HEK293 (cell line): ENCODE measurements around the gene HSD17B1.

Source experiments
- CTCF ChIA-PET: fragments of 350-600 bp; formaldehyde crosslinking; extraction: SDS; loops from one replicate; lab custom pipeline; 2021; ENCODE audit warnings: antibody characterized with exemption; lab: Yijun Ruan, JAX
- POLR2A ChIA-PET: fragments of 300-600 bp; formaldehyde crosslinking; extraction: SDS; loops from one replicate; lab custom pipeline; 2020; ENCODE audit warnings: antibody characterized with exemption, inconsistent platforms; lab: Yijun Ruan, JAX
- H3K27ac ChIP-seq: fragments of 200-500 bp; sonication (Bioruptor generic); 2 replicates; pipeline ENCODE4 v1.5.1; 2014; ENCODE audit warnings: low read depth, low read length, control low read depth, inconsistent platforms; ENCODE audit errors: extremely low read depth
- H3K36me3 ChIP-seq, 2 experiments: fragments of 200-500 bp in 1 of 2; sonication (Bioruptor generic) in 1 of 2; 1 replicate in 1 of 2; 2 replicates in 1 of 2; pipeline ENCODE4 v1.5.1; 2014 to 2017; ENCODE audit warnings: inconsistent platforms in 2 of 2, low read length in 2 of 2; ENCODE audit not compliant: control insufficient read depth in 2 of 2, insufficient read depth in 1 of 2
- H3K4me1 ChIP-seq: fragments of 200-500 bp; sonication (Bioruptor generic); 2 replicates; pipeline ENCODE4 v1.5.1; 2014; ENCODE audit warnings: mild to moderate bottlenecking, low read length, inconsistent platforms; ENCODE audit not compliant: control insufficient read depth, insufficient read depth
- H3K4me3 ChIP-seq: 2 replicates; pipeline ENCODE4 v1.5.1; 2011; ENCODE audit warnings: low read depth, mild to moderate bottlenecking, control low read depth, low read length, moderate library complexity
- H3K9me3 ChIP-seq: fragments of 200-500 bp; sonication (Bioruptor generic); 2 replicates; pipeline ENCODE4 v1.5.1; 2014; ENCODE audit warnings: low read depth, low read length, inconsistent platforms; ENCODE audit not compliant: control insufficient read depth, insufficient read depth
- KLF9 ChIP-seq: fragments of 450-650 bp; formaldehyde crosslinking; IDR thresholded peaks from 2 replicates; pipeline ENCODE4 v1.5.1; 2016; ENCODE audit warnings: missing biosample characterization, missing genetic modification characterization, low read depth
- WT1 ChIP-seq: fragments of 450-650 bp; formaldehyde crosslinking; IDR thresholded peaks from 2 replicates; pipeline ENCODE4 v1.5.1; 2016; ENCODE audit warnings: missing biosample characterization, missing genetic modification characterization
- ZBTB17 ChIP-seq: fragments of 450-650 bp; formaldehyde crosslinking; IDR thresholded peaks from 2 replicates; pipeline ENCODE4 v1.5.1; 2016; ENCODE audit warnings: missing biosample characterization, missing genetic modification characterization
- ZBTB7A ChIP-seq: fragments of 450-650 bp; formaldehyde crosslinking; IDR thresholded peaks from 2 replicates; pipeline ENCODE4 v1.5.1; 2016; ENCODE audit warnings: low read depth, missing biosample characterization, missing genetic modification characterization
- ZFHX2 ChIP-seq: fragments of 450-650 bp; formaldehyde crosslinking; conservative IDR thresholded peaks from 2 replicates; pipeline ENCODE4 v1.5.1; 2016; ENCODE audit warnings: missing biosample characterization, missing genetic modification characterization
- ZNF366 ChIP-seq: fragments of 450-650 bp; formaldehyde crosslinking; conservative IDR thresholded peaks from 2 replicates; pipeline ENCODE4 v1.5.1; 2016; ENCODE audit warnings: missing biosample characterization, missing genetic modification characterization
- ZNF37A ChIP-seq: fragments of 450-650 bp; IDR thresholded peaks from 2 replicates; pipeline ENCODE4 v1.5.1; 2018; ENCODE audit warnings: missing biosample characterization, missing genetic modification characterization
- ZNF391 ChIP-seq: fragments of 450-650 bp; formaldehyde crosslinking; IDR thresholded peaks from 2 replicates; pipeline ENCODE4 v1.5.1; 2016; ENCODE audit warnings: low read depth, missing biosample characterization, missing genetic modification characterization, borderline replicate concordance
- ZNF600 ChIP-seq: fragments of 450-650 bp; formaldehyde crosslinking; IDR thresholded peaks from 2 replicates; pipeline ENCODE4 v1.5.1; 2016; ENCODE audit warnings: missing biosample characterization, missing genetic modification characterization
- ZNF660 ChIP-seq: fragments of 450-650 bp; IDR thresholded peaks from 2 replicates; pipeline ENCODE4 v1.5.1; 2018; ENCODE audit warnings: missing biosample characterization, mild to moderate bottlenecking, missing genetic modification characterization
- ZNF777 ChIP-seq: fragments of 450-650 bp; formaldehyde crosslinking; IDR thresholded peaks from 2 replicates; pipeline ENCODE4 v1.5.1; 2017; ENCODE audit warnings: missing biosample characterization, missing genetic modification characterization, borderline replicate concordance
- TF ChIP-seq, protein P1 (sequence below): fragments of 450-650 bp; formaldehyde crosslinking; IDR thresholded peaks from 2 replicates; pipeline ENCODE4 v1.5.1; 2016; ENCODE audit warnings: missing biosample characterization, missing genetic modification characterization
- TF ChIP-seq, protein P2 (sequence below): fragments of 450-650 bp; formaldehyde crosslinking; conservative IDR thresholded peaks from 2 replicates; pipeline ENCODE4 v1.5.1; 2016; ENCODE audit warnings: low read depth, missing biosample characterization, missing genetic modification characterization
- TF ChIP-seq, protein P3 (sequence below): fragments of 450-650 bp; formaldehyde crosslinking; IDR thresholded peaks from 2 replicates; pipeline ENCODE4 v1.5.1; 2016; ENCODE audit warnings: missing biosample characterization, missing genetic modification characterization
- TF ChIP-seq, protein P4 (sequence below): fragments of 450-650 bp; formaldehyde crosslinking; IDR thresholded peaks from 2 replicates; pipeline ENCODE4 v1.5.1; 2017; ENCODE audit warnings: missing biosample characterization, missing genetic modification characterization
- TF ChIP-seq, protein P5 (sequence below): fragments of 450-650 bp; formaldehyde crosslinking; IDR thresholded peaks from 2 replicates; pipeline ENCODE4 v1.5.1; 2016; ENCODE audit warnings: missing biosample characterization, missing genetic modification characterization
- TF ChIP-seq, protein P6 (sequence below): fragments of 450-650 bp; formaldehyde crosslinking; IDR thresholded peaks from 2 replicates; pipeline ENCODE4 v1.5.0; 2017; ENCODE audit warnings: missing biosample characterization, missing genetic modification characterization, borderline replicate concordance

Gene HSD17B1

DNA sequence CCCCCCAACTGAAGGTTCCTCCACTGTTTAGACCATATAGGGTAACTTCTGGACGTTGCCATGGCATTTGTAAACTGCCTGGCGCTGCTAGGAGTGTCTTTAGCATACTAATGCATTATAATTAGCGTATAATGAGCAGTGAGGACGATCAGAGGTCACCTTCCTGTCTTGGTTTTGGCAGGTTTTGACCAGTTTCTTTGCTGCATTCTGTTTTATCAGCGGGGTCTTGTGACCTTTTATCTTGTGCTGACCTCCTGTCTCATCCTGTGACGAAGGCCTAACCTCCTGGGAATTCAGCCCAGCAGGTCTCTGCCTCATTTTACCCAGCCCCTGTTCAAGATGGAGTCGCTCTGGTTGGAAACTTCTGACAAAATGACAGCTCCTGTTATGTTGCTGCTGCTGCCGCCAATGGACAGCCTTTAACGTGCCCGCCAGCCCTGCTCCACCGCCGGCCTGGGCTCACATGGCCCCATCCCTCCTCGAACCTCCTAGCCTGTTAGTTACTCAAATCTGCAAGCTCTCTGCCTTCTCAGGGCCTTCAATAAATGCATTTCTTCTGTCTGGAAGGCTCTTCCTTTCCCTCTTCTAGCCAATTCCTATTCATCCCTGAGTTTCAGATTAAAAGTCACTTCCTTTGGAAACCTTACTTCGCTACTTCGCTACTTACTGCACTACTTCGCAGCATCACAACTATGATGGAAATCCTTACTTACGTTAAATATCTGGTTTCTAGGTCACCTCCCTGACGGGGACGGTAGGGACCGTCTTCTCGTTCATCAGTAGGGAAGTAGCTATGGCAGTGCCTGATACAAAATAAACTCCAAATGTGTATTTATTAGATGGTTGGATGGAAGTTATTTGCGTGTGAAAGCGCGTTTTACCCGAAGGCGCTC, 17.3 kb upstream of the HSD17B1 start (continued):
- TF ChIP-seq, protein P1, sequence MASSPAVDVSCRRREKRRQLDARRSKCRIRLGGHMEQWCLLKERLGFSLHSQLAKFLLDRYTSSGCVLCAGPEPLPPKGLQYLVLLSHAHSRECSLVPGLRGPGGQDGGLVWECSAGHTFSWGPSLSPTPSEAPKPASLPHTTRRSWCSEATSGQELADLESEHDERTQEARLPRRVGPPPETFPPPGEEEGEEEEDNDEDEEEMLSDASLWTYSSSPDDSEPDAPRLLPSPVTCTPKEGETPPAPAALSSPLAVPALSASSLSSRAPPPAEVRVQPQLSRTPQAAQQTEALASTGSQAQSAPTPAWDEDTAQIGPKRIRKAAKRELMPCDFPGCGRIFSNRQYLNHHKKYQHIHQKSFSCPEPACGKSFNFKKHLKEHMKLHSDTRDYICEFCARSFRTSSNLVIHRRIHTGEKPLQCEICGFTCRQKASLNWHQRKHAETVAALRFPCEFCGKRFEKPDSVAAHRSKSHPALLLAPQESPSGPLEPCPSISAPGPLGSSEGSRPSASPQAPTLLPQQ (tag by site-specific recombination): 0 out of 2 replicates have a peak, but pooled peaks have one; percentile 14
- peak; percentile 78 for TF ChIP-seq ZBTB7A (tag by site-specific recombination)
- TF ChIP-seq ZNF660 (tag by site-specific recombination): 0 out of 2 replicates have a peak, but pooled peaks have one; percentile 43
- no peak for TF ChIP-seq ZNF777
- TF ChIP-seq, protein P2, sequence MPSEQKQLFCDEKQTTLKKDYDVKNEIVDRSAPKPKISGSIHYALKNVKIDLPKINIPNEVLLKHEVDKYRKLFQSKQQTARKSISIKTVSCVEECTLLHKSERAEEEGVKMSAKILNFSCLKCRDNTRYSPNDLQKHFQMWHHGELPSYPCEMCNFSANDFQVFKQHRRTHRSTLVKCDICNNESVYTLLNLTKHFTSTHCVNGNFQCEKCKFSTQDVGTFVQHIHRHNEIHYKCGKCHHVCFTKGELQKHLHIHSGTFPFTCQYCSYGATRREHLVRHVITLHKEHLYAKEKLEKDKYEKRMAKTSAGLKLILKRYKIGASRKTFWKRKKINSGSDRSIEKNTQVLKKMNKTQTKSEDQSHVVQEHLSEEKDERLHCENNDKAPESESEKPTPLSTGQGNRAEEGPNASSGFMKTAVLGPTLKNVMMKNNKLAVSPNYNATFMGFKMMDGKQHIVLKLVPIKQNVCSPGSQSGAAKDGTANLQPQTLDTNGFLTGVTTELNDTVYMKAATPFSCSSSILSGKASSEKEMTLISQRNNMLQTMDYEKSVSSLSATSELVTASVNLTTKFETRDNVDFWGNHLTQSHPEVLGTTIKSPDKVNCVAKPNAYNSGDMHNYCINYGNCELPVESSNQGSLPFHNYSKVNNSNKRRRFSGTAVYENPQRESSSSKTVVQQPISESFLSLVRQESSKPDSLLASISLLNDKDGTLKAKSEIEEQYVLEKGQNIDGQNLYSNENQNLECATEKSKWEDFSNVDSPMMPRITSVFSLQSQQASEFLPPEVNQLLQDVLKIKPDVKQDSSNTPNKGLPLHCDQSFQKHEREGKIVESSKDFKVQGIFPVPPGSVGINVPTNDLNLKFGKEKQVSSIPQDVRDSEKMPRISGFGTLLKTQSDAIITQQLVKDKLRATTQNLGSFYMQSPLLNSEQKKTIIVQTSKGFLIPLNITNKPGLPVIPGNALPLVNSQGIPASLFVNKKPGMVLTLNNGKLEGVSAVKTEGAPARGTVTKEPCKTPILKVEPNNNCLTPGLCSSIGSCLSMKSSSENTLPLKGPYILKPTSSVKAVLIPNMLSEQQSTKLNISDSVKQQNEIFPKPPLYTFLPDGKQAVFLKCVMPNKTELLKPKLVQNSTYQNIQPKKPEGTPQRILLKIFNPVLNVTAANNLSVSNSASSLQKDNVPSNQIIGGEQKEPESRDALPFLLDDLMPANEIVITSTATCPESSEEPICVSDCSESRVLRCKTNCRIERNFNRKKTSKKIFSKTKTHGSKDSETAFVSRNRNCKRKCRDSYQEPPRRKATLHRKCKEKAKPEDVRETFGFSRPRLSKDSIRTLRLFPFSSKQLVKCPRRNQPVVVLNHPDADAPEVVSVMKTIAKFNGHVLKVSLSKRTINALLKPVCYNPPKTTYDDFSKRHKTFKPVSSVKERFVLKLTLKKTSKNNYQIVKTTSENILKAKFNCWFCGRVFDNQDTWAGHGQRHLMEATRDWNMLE: 0 out of 2 replicates have a peak, but pooled peaks have one; percentile 29
- TF ChIP-seq ZNF600: peak; percentile 83
- TF ChIP-seq ZNF391: no peak
- TF ChIP-seq ZFHX2 (tag by site-specific recombination): no peak
- 0 out of 2 replicates have a peak, but pooled peaks have one; percentile 29 for TF ChIP-seq KLF9 (tag by site-specific recombination)
- TF ChIP-seq ZBTB17 (tag by site-specific recombination): peak; percentile 89
- no peak for TF ChIP-seq ZNF37A (tag by site-specific recombination)
- TF ChIP-seq, protein P3, sequence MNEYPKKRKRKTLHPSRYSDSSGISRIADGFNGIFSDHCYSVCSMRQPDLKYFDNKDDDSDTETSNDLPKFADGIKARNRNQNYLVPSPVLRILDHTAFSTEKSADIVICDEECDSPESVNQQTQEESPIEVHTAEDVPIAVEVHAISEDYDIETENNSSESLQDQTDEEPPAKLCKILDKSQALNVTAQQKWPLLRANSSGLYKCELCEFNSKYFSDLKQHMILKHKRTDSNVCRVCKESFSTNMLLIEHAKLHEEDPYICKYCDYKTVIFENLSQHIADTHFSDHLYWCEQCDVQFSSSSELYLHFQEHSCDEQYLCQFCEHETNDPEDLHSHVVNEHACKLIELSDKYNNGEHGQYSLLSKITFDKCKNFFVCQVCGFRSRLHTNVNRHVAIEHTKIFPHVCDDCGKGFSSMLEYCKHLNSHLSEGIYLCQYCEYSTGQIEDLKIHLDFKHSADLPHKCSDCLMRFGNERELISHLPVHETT (tag by site-specific recombination): peak; percentile 77; the same call in 1 of the 2 replicates
- TF ChIP-seq, all 188 proteins: peak for 28

DNA sequence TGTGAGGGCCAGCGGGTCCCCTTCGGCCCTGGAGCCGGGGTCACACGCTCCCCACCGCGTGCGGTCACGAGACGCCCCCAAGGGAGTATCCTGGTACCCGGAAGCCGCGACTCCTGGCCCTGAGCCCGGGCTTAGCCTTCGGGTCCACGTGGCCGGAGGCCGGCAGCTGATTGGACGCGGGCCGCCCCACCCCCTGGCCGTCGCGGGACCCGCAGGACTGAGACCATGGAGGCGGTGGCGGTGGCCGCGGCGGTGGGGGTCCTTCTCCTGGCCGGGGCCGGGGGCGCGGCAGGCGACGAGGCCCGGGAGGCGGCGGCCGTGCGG, 16.7 kb upstream of the HSD17B1 start, which contains the start of gene NAGLU:
TSS of gene NAGLU (plus strand) at position 194 of the 324 bp plus-strand sequence. CDS start at position 226, 32 bp downstream.
- POLR2A ChIA-PET: interaction anchor here (0.5 to 2.7 kb wide), 17 partner anchors 9 to 519 kb away, joined by 3 to 23 read pairs (median 4); partner anchors contain the start of genes CAVIN1, DNAJC7, PLEKHH3 and PSMC3IP
- Histone ChIP-seq H3K4me1 (peaks cover 13% of the 10 kb centered on the region), H3K27ac (peak within 1 kb of the TSS; percentile 98), H3K4me3 (peak within 1 kb of the TSS; percentile 44), H3K36me3 (peaks cover 12 to 24% of the 10 kb centered on the region in 2 experiments; a peak in 2 of 3 replicates), H3K9me3 (no peaks in the 10 kb centered on the region)
- CTCF ChIA-PET: interaction anchor here (0.7 to 4.1 kb wide), 6 partner anchors 9 to 416 kb away, joined by 3 to 19 read pairs (median 6); partner anchors contain the start of gene PSMC3IP
- TF ChIP-seq, protein P4, sequence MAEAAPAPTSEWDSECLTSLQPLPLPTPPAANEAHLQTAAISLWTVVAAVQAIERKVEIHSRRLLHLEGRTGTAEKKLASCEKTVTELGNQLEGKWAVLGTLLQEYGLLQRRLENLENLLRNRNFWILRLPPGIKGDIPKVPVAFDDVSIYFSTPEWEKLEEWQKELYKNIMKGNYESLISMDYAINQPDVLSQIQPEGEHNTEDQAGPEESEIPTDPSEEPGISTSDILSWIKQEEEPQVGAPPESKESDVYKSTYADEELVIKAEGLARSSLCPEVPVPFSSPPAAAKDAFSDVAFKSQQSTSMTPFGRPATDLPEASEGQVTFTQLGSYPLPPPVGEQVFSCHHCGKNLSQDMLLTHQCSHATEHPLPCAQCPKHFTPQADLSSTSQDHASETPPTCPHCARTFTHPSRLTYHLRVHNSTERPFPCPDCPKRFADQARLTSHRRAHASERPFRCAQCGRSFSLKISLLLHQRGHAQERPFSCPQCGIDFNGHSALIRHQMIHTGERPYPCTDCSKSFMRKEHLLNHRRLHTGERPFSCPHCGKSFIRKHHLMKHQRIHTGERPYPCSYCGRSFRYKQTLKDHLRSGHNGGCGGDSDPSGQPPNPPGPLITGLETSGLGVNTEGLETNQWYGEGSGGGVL (tag by site-specific recombination): no peak; the same call in 1 of the 2 replicates
- TF ChIP-seq WT1 (tag by site-specific recombination) (peak; percentile 84), ZNF366 (tag by site-specific recombination) (no peak)
- TF ChIP-seq, protein P5, sequence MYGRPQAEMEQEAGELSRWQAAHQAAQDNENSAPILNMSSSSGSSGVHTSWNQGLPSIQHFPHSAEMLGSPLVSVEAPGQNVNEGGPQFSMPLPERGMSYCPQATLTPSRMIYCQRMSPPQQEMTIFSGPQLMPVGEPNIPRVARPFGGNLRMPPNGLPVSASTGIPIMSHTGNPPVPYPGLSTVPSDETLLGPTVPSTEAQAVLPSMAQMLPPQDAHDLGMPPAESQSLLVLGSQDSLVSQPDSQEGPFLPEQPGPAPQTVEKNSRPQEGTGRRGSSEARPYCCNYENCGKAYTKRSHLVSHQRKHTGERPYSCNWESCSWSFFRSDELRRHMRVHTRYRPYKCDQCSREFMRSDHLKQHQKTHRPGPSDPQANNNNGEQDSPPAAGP: peak; percentile 83; the same call in 1 of the 2 replicates
- TF ChIP-seq, protein P6, sequence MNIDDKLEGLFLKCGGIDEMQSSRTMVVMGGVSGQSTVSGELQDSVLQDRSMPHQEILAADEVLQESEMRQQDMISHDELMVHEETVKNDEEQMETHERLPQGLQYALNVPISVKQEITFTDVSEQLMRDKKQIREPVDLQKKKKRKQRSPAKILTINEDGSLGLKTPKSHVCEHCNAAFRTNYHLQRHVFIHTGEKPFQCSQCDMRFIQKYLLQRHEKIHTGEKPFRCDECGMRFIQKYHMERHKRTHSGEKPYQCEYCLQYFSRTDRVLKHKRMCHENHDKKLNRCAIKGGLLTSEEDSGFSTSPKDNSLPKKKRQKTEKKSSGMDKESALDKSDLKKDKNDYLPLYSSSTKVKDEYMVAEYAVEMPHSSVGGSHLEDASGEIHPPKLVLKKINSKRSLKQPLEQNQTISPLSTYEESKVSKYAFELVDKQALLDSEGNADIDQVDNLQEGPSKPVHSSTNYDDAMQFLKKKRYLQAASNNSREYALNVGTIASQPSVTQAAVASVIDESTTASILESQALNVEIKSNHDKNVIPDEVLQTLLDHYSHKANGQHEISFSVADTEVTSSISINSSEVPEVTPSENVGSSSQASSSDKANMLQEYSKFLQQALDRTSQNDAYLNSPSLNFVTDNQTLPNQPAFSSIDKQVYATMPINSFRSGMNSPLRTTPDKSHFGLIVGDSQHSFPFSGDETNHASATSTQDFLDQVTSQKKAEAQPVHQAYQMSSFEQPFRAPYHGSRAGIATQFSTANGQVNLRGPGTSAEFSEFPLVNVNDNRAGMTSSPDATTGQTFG (tag by site-specific recombination): no peak
